Erythroblast (primary cell): ENCODE data around the gene DIPK1A.

Experiments
- GATA1 ChIP-seq: IDR thresholded peaks from 2 replicates; pipeline ENCODE4 v1.6.1; 2011; ENCODE audit warnings: low read depth, mild to moderate bottlenecking, control low read depth, low read length, moderate library complexity
- POLR2A ChIP-seq: IDR thresholded peaks from 2 replicates; pipeline ENCODE4 v1.6.1; 2011; ENCODE audit warnings: mild to moderate bottlenecking, low read length

GRCh38 chr1:92915547-92915946 lies 45.7 kb downstream of the DIPK1A start:
- TF ChIP-seq POLR2A (no peak), GATA1 (no peak)
